ENCODE results near the gene TARS2. TPM values are rescaled to one million over a fixed set of nuclear protein-coding genes. Genes with fewer than 3 reads are reported as not detected.

TARS2 gene
- total and polyA plus RNA-seq, 2 of the 4 experiments (the other 2 are of a cell fraction): 10.9 to 21.8 TPM

- no peak for ATAC-seq (ENCODE audit: low read depth)
These were observed 69.9 kb downstream of the TARS2 start for GRCh38 chr1:150557065-150557600.

More at GRCh38 chr1:150557065-150557600, 69.9 kb downstream of the TARS2 start:
- H4K5ac ChIP-seq (ENCODE audit: low read depth, low read length): no peak overlapping the region
- H3K79me1 ChIP-seq (ENCODE audit: low read depth in 1 of 2, low read length in 2 of 2): peaks cover 8 to 65% of the 10 kb centered on the region in 2 experiments
- in situ Hi-C loops (cut with MboI; ENCODE audit: low sequenced_read_pairs): loop anchor here (10.0 kb wide), 1 partner anchor 292 kb away; the partner anchor contains the start of gene APH1A
- H3K14ac ChIP-seq (replicated peaks; ENCODE audit: low read depth, low read length): no peak overlapping the region
- H3K18ac ChIP-seq (ENCODE audit: low read depth, low read length): no peak overlapping the region
- BruUV-seq (replicated peaks): no TSS peak
- DNase-seq: no peak
- CTCF ChIA-PET: no interaction called here
- no peak overlapping the region for H3K27ac ChIP-seq (ENCODE audit: insufficient read depth, low read length)
- no peak overlapping the region for H4K91ac ChIP-seq (ENCODE audit: insufficient read depth, low read depth, low read length)
- intact Hi-C loops (cut with micrococcal nuclease): no loop called here
- no peak overlapping the region for H2BK20ac ChIP-seq (ENCODE audit: low read depth, low read length)
- no peak overlapping the region for H2AK9ac ChIP-seq (replicated peaks; ENCODE audit: low read depth, low read length, poor library complexity)
- no peak for TF ChIP-seq FOS (IDR thresholded peaks at IDR 0.05; ENCODE audit: low read depth, low read length)
- no peak for TF ChIP-seq CHD1 (IDR thresholded peaks at IDR 0.05; ENCODE audit: low read depth, low read length)
- TF ChIP-seq USF2 (IDR thresholded peaks at IDR 0.05; ENCODE audit: low read depth, low read length): no peak
- TF ChIP-seq POLR2A (IDR thresholded peaks at IDR 0.05; ENCODE audit: low read depth, low read length): no peak
- TF ChIP-seq BHLHE40 (IDR thresholded peaks at IDR 0.05; ENCODE audit: low read depth, low read length): no peak
- TF ChIP-seq MXI1 (IDR thresholded peaks at IDR 0.05; ENCODE audit: borderline replicate concordance, low read depth, low read length): no peak
- no peak for TF ChIP-seq MAFK (IDR thresholded peaks at IDR 0.05; ENCODE audit: low read depth, low read length)
- TF ChIP-seq CTCF (conservative IDR thresholded peaks at IDR 0.05; ENCODE audit: low read depth, low read length): no peak
- TF ChIP-seq NFE2L2 (IDR thresholded peaks at IDR 0.05; ENCODE audit: low read depth, low read length): no peak
- no peak for TF ChIP-seq RFX5 (IDR thresholded peaks at IDR 0.05; ENCODE audit: low read depth, low read length)
- no peak for TF ChIP-seq ELK1 (IDR thresholded peaks at IDR 0.05; ENCODE audit: borderline replicate concordance, low read depth, low read length)
- no peak for TF ChIP-seq RCOR1 (IDR thresholded peaks at IDR 0.05; ENCODE audit: insufficient replicate concordance, low read length)
- TF ChIP-seq MAZ (IDR thresholded peaks at IDR 0.05; ENCODE audit: borderline replicate concordance, low read depth, low read length): no peak
- no peak for TF ChIP-seq SMC3 (IDR thresholded peaks at IDR 0.05; ENCODE audit: low read depth, low read length)
- TF ChIP-seq RAD21 (IDR thresholded peaks at IDR 0.05; ENCODE audit: low read length): no peak
- H3K4me3 ChIP-seq (ENCODE audit: insufficient read depth, low read depth, low read length): no peak overlapping the region
- H3K27me3 ChIP-seq (ENCODE audit: control insufficient read depth, insufficient read depth, low read length): no peaks in the 10 kb centered on the region
- no peak overlapping the region for H2BK120ac ChIP-seq (ENCODE audit: low read depth, low read length)
- H3K9ac ChIP-seq (ENCODE audit: low read depth, low read length): no peak overlapping the region
- H3K4me1 ChIP-seq (ENCODE audit: control insufficient read depth, insufficient read depth, low read length): peaks cover 17% of the 10 kb centered on the region
- no peak overlapping the region for H4K8ac ChIP-seq (ENCODE audit: low read depth in 2 of 2, low read length in 2 of 2)
- peaks cover 18% of the 10 kb centered on the region for H4K20me1 ChIP-seq (ENCODE audit: insufficient read depth, low read length)
- peaks cover 11% of the 10 kb centered on the region for H3K9me1 ChIP-seq (ENCODE audit: insufficient read depth, low read length)
- dilution Hi-C loops (cut with HindIII; ENCODE audit: low sequenced_read_pairs, unreplicated experiment): no loop called here
- 90% methylated on average over 18 of the region's 26 CpGs; no CpG with 5 or more reads in 1 of the 2 experiments for WGBS, 2 experiments (ENCODE audit: extremely low coverage in 2 of 2, insufficient read length in 1 of 2)
- no peak overlapping the region for H2AK5ac ChIP-seq (ENCODE audit: low read depth, low read length)
- H2BK15ac ChIP-seq (ENCODE audit: low read depth, low read length): no peak overlapping the region
- POLR2A ChIA-PET (ENCODE audit: unreplicated experiment): no interaction called here
- no peak overlapping the region for H3K56ac ChIP-seq (ENCODE audit: extremely low read depth, insufficient read depth, low read length)
- no peak overlapping the region for H2AFZ ChIP-seq (replicated peaks; ENCODE audit: low read length, poor library complexity)
- peaks cover 5% of the 10 kb centered on the region for H3K36me3 ChIP-seq (ENCODE audit: control insufficient read depth, insufficient read depth, low read length)
- no peak overlapping the region for H3K4ac ChIP-seq (ENCODE audit: low read depth, low read length)
- H3K9me3 ChIP-seq (ENCODE audit: control insufficient read depth, insufficient read depth, low read length): no peaks in the 10 kb centered on the region
- no peak overlapping the region for H2BK5ac ChIP-seq (ENCODE audit: low read depth, low read length, poor library complexity, severe bottlenecking)
- H3K4me2 ChIP-seq (ENCODE audit: low read depth, low read length): no peak overlapping the region
- no peak overlapping the region for H3K23ac ChIP-seq (ENCODE audit: low read depth, low read length)

Measured in IMR-90 (cell line).